ENCODE measurements around the gene SYT17. TPM values are rescaled to one million over a fixed set of nuclear protein-coding genes. Genes with fewer than 3 reads are reported as not detected.

Gene SYT17
- total and polyA plus RNA-seq, 2 experiments from 2014 or later = not detected

GRCh38 chr16:19285431-19285830, 117.4 kb downstream of the SYT17 start, which contains the start of gene CLEC19A:
TSS of gene CLEC19A (plus strand) at chr16:19285731. CDS start at chr16:19285852, 121 bp downstream.
- Histone ChIP-seq H3K79me2 (ENCODE audit: insufficient read depth) (no peaks in the 10 kb centered on the region), H3K36me3 (ENCODE audit: low read depth) (no peaks in the 10 kb centered on the region), H3K27ac (no peak within 1 kb of the TSS), H3K9ac (no peak within 1 kb of the TSS), H3K9me3 (ENCODE audit: low read depth) (no peaks in the 10 kb centered on the region), H3K4me3 (no peak within 1 kb of the TSS), H3F3A (ENCODE audit: insufficient read depth) (no peaks in the 10 kb centered on the region), H3K4me1 (ENCODE audit: insufficient read depth) (no peaks in the 10 kb centered on the region), H3K27me3 (replicated peaks; ENCODE audit: insufficient read depth) (no peaks in the 10 kb centered on the region), H3K9me2 (ENCODE audit: insufficient read depth) (no peaks in the 10 kb centered on the region), H4K20me1 (ENCODE audit: insufficient read depth) (no peaks in the 10 kb centered on the region), H2AFZ (no peak within 1 kb of the TSS), H3K4me2 (ENCODE audit: unreplicated experiment) (no peak within 1 kb of the TSS)
- in situ Hi-C loops (cut with MboI) = no loop called here
- TF ChIP-seq EZH2phosphoT487 (IDR thresholded peaks at IDR 0.05; ENCODE audit: insufficient read depth, low read depth) (no peak), EZH2 (IDR thresholded peaks at IDR 0.05; ENCODE audit: insufficient read depth, poor library complexity, severe bottlenecking) (no peak)
- 15 to 18% methylated on average over 2 of the region's 2 CpGs for WGBS, 2 experiments (ENCODE audit: low coverage in 1 of 2, low lambda C conversion rate in 2 of 2, missing lambda C conversion rate in 2 of 2)
- DNase-seq = no peak

- WGBS, 2 experiments (ENCODE audit: low coverage in 1 of 2, low lambda C conversion rate in 2 of 2, missing lambda C conversion rate in 2 of 2) = 24 to 38% methylated on average over 2 of the region's 2 CpGs
Measured at GRCh38 chr16:19286827-19287226, 118.8 kb downstream of the SYT17 start.

GRCh38 chr16:19287241-19287640, 119.2 kb downstream of the SYT17 start:
- 36 to 46% methylated on average over 4 of the region's 4 CpGs for WGBS, 2 experiments (ENCODE audit: low coverage in 1 of 2, low lambda C conversion rate in 2 of 2, missing lambda C conversion rate in 2 of 2)

More at GRCh38 chr16:19286827-19287226, 118.8 kb downstream of the SYT17 start:
- no peaks in the 10 kb centered on the region for H3K4me1 ChIP-seq (ENCODE audit: insufficient read depth)
- in situ Hi-C loops (cut with MboI) = no loop called here
- TF ChIP-seq EZH2 (IDR thresholded peaks at IDR 0.05; ENCODE audit: insufficient read depth, poor library complexity, severe bottlenecking) = no peak
- TF ChIP-seq EZH2phosphoT487 (IDR thresholded peaks at IDR 0.05; ENCODE audit: insufficient read depth, low read depth) = no peak
- no peak for DNase-seq
- H3K27me3 ChIP-seq (replicated peaks; ENCODE audit: insufficient read depth) = no peaks in the 10 kb centered on the region
- no peak overlapping the region for H2AFZ ChIP-seq
- H3K4me3 ChIP-seq = no peak overlapping the region
- H4K20me1 ChIP-seq (ENCODE audit: insufficient read depth) = no peaks in the 10 kb centered on the region
- H3K9ac ChIP-seq = no peak overlapping the region
- no peaks in the 10 kb centered on the region for H3K9me3 ChIP-seq (ENCODE audit: low read depth)
- no peak overlapping the region for H3K4me2 ChIP-seq (ENCODE audit: unreplicated experiment)
- H3K27ac ChIP-seq = no peak overlapping the region
- no peaks in the 10 kb centered on the region for H3K9me2 ChIP-seq (ENCODE audit: insufficient read depth)
- no peaks in the 10 kb centered on the region for H3F3A ChIP-seq (ENCODE audit: insufficient read depth)
- no peaks in the 10 kb centered on the region for H3K36me3 ChIP-seq (ENCODE audit: low read depth)
- no peaks in the 10 kb centered on the region for H3K79me2 ChIP-seq (ENCODE audit: insufficient read depth)

GRCh38 chr16:19288872-19289799, 121.1 kb downstream of the SYT17 start:
- WGBS, 2 experiments (ENCODE audit: low coverage in 1 of 2, low lambda C conversion rate in 2 of 2, missing lambda C conversion rate in 2 of 2) = 55 to 58% methylated on average over 7 of the region's 7 CpGs
- TF ChIP-seq EZH2 (IDR thresholded peaks at IDR 0.05; ENCODE audit: insufficient read depth, poor library complexity, severe bottlenecking) (no peak), EZH2phosphoT487 (IDR thresholded peaks at IDR 0.05; ENCODE audit: insufficient read depth, low read depth) (no peak)
- in situ Hi-C loops (cut with MboI) = no loop called here

More at GRCh38 chr16:19287241-19287640, 119.2 kb downstream of the SYT17 start:
- Histone ChIP-seq H3K4me2 (ENCODE audit: unreplicated experiment) (no peak overlapping the region), H3K9me2 (ENCODE audit: insufficient read depth) (no peaks in the 10 kb centered on the region), H3K27ac (no peak overlapping the region), H4K20me1 (ENCODE audit: insufficient read depth) (no peaks in the 10 kb centered on the region), H2AFZ (no peak overlapping the region), H3K79me2 (ENCODE audit: insufficient read depth) (no peaks in the 10 kb centered on the region), H3K9ac (no peak overlapping the region), H3F3A (ENCODE audit: insufficient read depth) (no peaks in the 10 kb centered on the region), H3K27me3 (replicated peaks; ENCODE audit: insufficient read depth) (no peaks in the 10 kb centered on the region), H3K4me1 (ENCODE audit: insufficient read depth) (no peaks in the 10 kb centered on the region), H3K36me3 (ENCODE audit: low read depth) (no peaks in the 10 kb centered on the region), H3K9me3 (ENCODE audit: low read depth) (no peaks in the 10 kb centered on the region), H3K4me3 (no peak overlapping the region)
- DNase-seq = no peak
- no peak for TF ChIP-seq EZH2phosphoT487 (IDR thresholded peaks at IDR 0.05; ENCODE audit: insufficient read depth, low read depth)
- no peak for TF ChIP-seq EZH2 (IDR thresholded peaks at IDR 0.05; ENCODE audit: insufficient read depth, poor library complexity, severe bottlenecking)
- in situ Hi-C loops (cut with MboI) = no loop called here

More at GRCh38 chr16:19288872-19289799, 121.1 kb downstream of the SYT17 start:
- H3K27ac ChIP-seq = no peak overlapping the region
- no peaks in the 10 kb centered on the region for H3F3A ChIP-seq (ENCODE audit: insufficient read depth)
- H4K20me1 ChIP-seq (ENCODE audit: insufficient read depth) = no peaks in the 10 kb centered on the region
- H3K79me2 ChIP-seq (ENCODE audit: insufficient read depth) = no peaks in the 10 kb centered on the region
- no peaks in the 10 kb centered on the region for H3K27me3 ChIP-seq (replicated peaks; ENCODE audit: insufficient read depth)
- H3K36me3 ChIP-seq (ENCODE audit: low read depth) = no peaks in the 10 kb centered on the region
- no peaks in the 10 kb centered on the region for H3K4me1 ChIP-seq (ENCODE audit: insufficient read depth)
- no peak for DNase-seq
- H3K9me3 ChIP-seq (ENCODE audit: low read depth) = no peaks in the 10 kb centered on the region
- H3K9me2 ChIP-seq (ENCODE audit: insufficient read depth) = no peaks in the 10 kb centered on the region
- H3K4me2 ChIP-seq (ENCODE audit: unreplicated experiment) = no peak overlapping the region
- H3K4me3 ChIP-seq = no peak overlapping the region
- no peak overlapping the region for H3K9ac ChIP-seq
- H2AFZ ChIP-seq = no peak overlapping the region
